H1 (cell line): Measurements from ENCODE around the gene EXOSC10. TPM values are rescaled to one million over a fixed set of nuclear protein-coding genes. Genes with fewer than 3 reads are reported as not detected.
A peak's percentile ranks its signal among the peaks of the same experiment; 100 is the strongest.

Experiments used
- CTCF ChIA-PET: fragments of 300-600 bp; sonication (Branson Sonifier 250); formaldehyde crosslinking; loops from one replicate; lab custom pipeline; 2021; ENCODE audit not compliant: partially characterized antibody; lab: Charles Lee
- POLR2A ChIA-PET: fragments of 300-600 bp; sonication (Branson Sonifier 250); formaldehyde crosslinking; loops from one replicate; lab custom pipeline; 2021; ENCODE audit warnings: inconsistent platforms; ENCODE audit not compliant: partially characterized antibody; lab: Charles Lee
- DNase-seq, 2 experiments: peaks; one replicate each; pipeline versions ENCODE4 v3.0.0 to v3.0.0-alpha.2; 2010 to 2022; ENCODE audit warnings: low spot score in 2 of 2, low read depth in 1 of 2, mixed read lengths in 1 of 2
- FAIRE-seq: peaks from 2 replicates; lab custom pipeline; 2011; peaks lifted over from hg19 to GRCh38; lab: Jason Lieb, UNC
- H2AFZ ChIP-seq: 2 replicates; pipeline ENCODE4 v1.8.1; 2012; ENCODE audit warnings: low read length, inconsistent platforms
- H2AK5ac ChIP-seq: 2 replicates; pipeline ENCODE4 v1.6.1; 2013; ENCODE audit warnings: low read depth, low read length
- H2BK120ac ChIP-seq: replicated peaks from 2 replicates; pipeline ENCODE3; 2013; ENCODE audit warnings: low read depth, low read length, inconsistent platforms
- H2BK12ac ChIP-seq: 2 replicates; pipeline ENCODE4 v1.6.1; 2013; ENCODE audit warnings: low read depth, low read length
- H2BK15ac ChIP-seq: 2 replicates; pipeline ENCODE4 v1.6.1; 2013; ENCODE audit warnings: low read length
- H2BK20ac ChIP-seq: 2 replicates; pipeline ENCODE4 v1.6.1; 2013; ENCODE audit warnings: low read length
- H2BK5ac ChIP-seq: 2 replicates; pipeline ENCODE4 v1.6.1; 2013; ENCODE audit warnings: low read depth, low read length
- H3K14ac ChIP-seq: 2 replicates; pipeline ENCODE4 v1.6.1; 2013; ENCODE audit warnings: inconsistent platforms; ENCODE audit not compliant: insufficient read length
- H3K18ac ChIP-seq: 2 replicates; pipeline ENCODE4 v1.6.1; 2013; ENCODE audit warnings: low read length; ENCODE audit errors: extremely low read depth
- H3K23ac ChIP-seq: 2 replicates; pipeline ENCODE4 v1.6.1; 2013; ENCODE audit warnings: inconsistent platforms; ENCODE audit not compliant: insufficient read length
- H3K23me2 ChIP-seq: 2 replicates; pipeline ENCODE4 v1.6.1; 2013; ENCODE audit warnings: low read depth, low read length
- H3K27ac ChIP-seq: 2 replicates; pipeline ENCODE4 v1.6.1; 2011; ENCODE audit warnings: low read depth, low read length, inconsistent platforms
- H3K27me3 ChIP-seq, 4 experiments: replicated peaks in 1 of 4; 1 replicate in 1 of 4; 2 replicates in 3 of 4; pipeline versions ENCODE4 v1.6.1 to v1.8.1; 2011 to 2013; ENCODE audit warnings: low read length in 3 of 4, mild to moderate bottlenecking in 3 of 4, inconsistent platforms in 2 of 4, mixed read lengths in 2 of 4, moderate library complexity in 1 of 4; ENCODE audit not compliant: control insufficient read depth in 3 of 4, insufficient read depth in 3 of 4; ENCODE audit errors: extremely low read depth in 1 of 4
- H3K36me3 ChIP-seq, 4 experiments: 2 replicates each; pipeline versions ENCODE4 v1.6.1 to v1.8.1; 2011 to 2013; ENCODE audit warnings: mild to moderate bottlenecking in 4 of 4, low read length in 3 of 4, moderate library complexity in 2 of 4, control low read depth in 1 of 4, inconsistent platforms in 1 of 4; ENCODE audit not compliant: insufficient read depth in 4 of 4, control insufficient read depth in 2 of 4
- H3K4ac ChIP-seq: replicated peaks from 2 replicates; pipeline ENCODE3; 2013; ENCODE audit warnings: low read length, low read depth, mixed read lengths, inconsistent platforms; ENCODE audit not compliant: insufficient read length
- H3K4me1 ChIP-seq, 4 experiments: replicated peaks in 1 of 4; 1 replicate in 1 of 4; 2 replicates in 3 of 4; pipeline versions ENCODE4 v1.6.1 to v1.8.1; 2011 to 2013; ENCODE audit warnings: low read length in 3 of 4, inconsistent platforms in 2 of 4, mixed read lengths in 1 of 4; ENCODE audit not compliant: insufficient read depth in 4 of 4, control insufficient read depth in 3 of 4
- H3K4me2 ChIP-seq, 2 experiments: 2 replicates each; pipeline versions ENCODE4 v1.6.1 to v1.8.1; 2011 to 2013; ENCODE audit warnings: low read depth in 2 of 2, low read length in 2 of 2, control low read depth in 1 of 2, inconsistent platforms in 1 of 2, mild to moderate bottlenecking in 1 of 2; ENCODE audit not compliant: insufficient read depth in 1 of 2
- H3K4me3 ChIP-seq, 4 experiments: fragments of 200-600, 300-600 bp in 1 of 4; sonication (generic), shearing (Covaris generic), sonication (Bioruptor Twin) in 1 of 4; 2 replicates each; pipeline versions ENCODE4 v1.5.1 to v1.8.1; 2011 to 2016; ENCODE audit warnings: low read length in 4 of 4, low read depth in 3 of 4, control low read depth in 2 of 4, inconsistent platforms in 2 of 4, mild to moderate bottlenecking in 2 of 4, mixed read lengths in 1 of 4, moderate library complexity in 1 of 4; ENCODE audit not compliant: insufficient read depth in 2 of 4; ENCODE audit errors: extremely low read depth in 1 of 4
- H3K56ac ChIP-seq: replicated peaks from 2 replicates; pipeline ENCODE3; 2013; ENCODE audit warnings: low read depth, mild to moderate bottlenecking, mixed read lengths, low read length, inconsistent platforms; ENCODE audit not compliant: insufficient read length
- H3K79me1 ChIP-seq: 2 replicates; pipeline ENCODE4 v1.6.1; 2013; ENCODE audit warnings: low read depth, low read length, control low read depth
- H3K79me2 ChIP-seq, 2 experiments: 2 replicates each; pipeline versions ENCODE4 v1.6.1 to v1.8.1; 2012 to 2013; ENCODE audit warnings: low read length in 2 of 2, mild to moderate bottlenecking in 2 of 2, inconsistent platforms in 1 of 2; ENCODE audit not compliant: insufficient read depth in 2 of 2, control insufficient read depth in 1 of 2
- H3K9ac ChIP-seq, 4 experiments: replicated peaks in 1 of 4; 1 replicate in 1 of 4; 2 replicates in 3 of 4; pipeline versions ENCODE4 v1.6.1 to v1.8.1; 2011 to 2013; ENCODE audit warnings: low read depth in 3 of 4, low read length in 3 of 4, control low read depth in 2 of 4, mild to moderate bottlenecking in 2 of 4, moderate library complexity in 2 of 4, inconsistent platforms in 1 of 4; ENCODE audit errors: extremely low read depth in 1 of 4
- H3K9me3 ChIP-seq, 2 experiments: 2 replicates each; pipeline versions ENCODE4 v1.6.1 to v1.8.1; 2012 to 2013; ENCODE audit warnings: mild to moderate bottlenecking in 2 of 2, moderate library complexity in 2 of 2, control low read depth in 1 of 2, inconsistent platforms in 1 of 2, low read depth in 1 of 2, low read length in 1 of 2, mixed read lengths in 1 of 2; ENCODE audit not compliant: insufficient read depth in 2 of 2
- H4K20me1 ChIP-seq, 2 experiments: replicated peaks in 1 of 2; 2 replicates each; pipeline versions ENCODE3 to v1.8.1; 2011 to 2013; ENCODE audit warnings: inconsistent platforms in 2 of 2, low read length in 2 of 2, mild to moderate bottlenecking in 1 of 2; ENCODE audit not compliant: insufficient read depth in 2 of 2, control insufficient read depth in 1 of 2
- H4K5ac ChIP-seq: 2 replicates; pipeline ENCODE4 v1.6.1; 2013; ENCODE audit warnings: low read length, low read depth, mixed read lengths, inconsistent platforms; ENCODE audit not compliant: insufficient read length
- H4K8ac ChIP-seq: 2 replicates; pipeline ENCODE4 v1.8.0; 2013; ENCODE audit warnings: mild to moderate bottlenecking, moderate library complexity, low read length, inconsistent platforms; ENCODE audit not compliant: insufficient read depth; ENCODE audit errors: extremely low read depth
- H4K91ac ChIP-seq: replicated peaks from 2 replicates; pipeline ENCODE3; 2013; ENCODE audit warnings: low read length, mixed read lengths, inconsistent platforms; ENCODE audit not compliant: insufficient read length
- CTCF ChIP-seq, 3 experiments: IDR thresholded peaks; 1 replicate in 2 of 3; 2 replicates in 1 of 3; pipeline versions ENCODE4 v1.5.1 to v1.6.1; 2011; ENCODE audit warnings: low read length in 3 of 3, mild to moderate bottlenecking in 3 of 3, inconsistent platforms in 2 of 3, low read depth in 1 of 3, moderate library complexity in 1 of 3; ENCODE audit not compliant: insufficient read depth in 1 of 3; ENCODE audit errors: control extremely low read depth in 1 of 3
- HDAC2 ChIP-seq, 2 experiments: fragments of 300-600 bp in 1 of 2; sonication (generic) in 1 of 2; IDR thresholded peaks; 2 replicates each; pipeline ENCODE4 v1.6.1; 2011 to 2012; ENCODE audit warnings: low read depth in 2 of 2, low read length in 2 of 2, mild to moderate bottlenecking in 2 of 2, moderate library complexity in 2 of 2, borderline replicate concordance in 1 of 2, inconsistent platforms in 1 of 2
- NRF1 ChIP-seq: IDR thresholded peaks from 2 replicates; pipeline ENCODE4 v1.6.1; 2011; ENCODE audit warnings: mild to moderate bottlenecking, low read depth, low read length, improper control_type of control experiment
- RXRA ChIP-seq: IDR thresholded peaks from 2 replicates; pipeline ENCODE4 v1.6.1; 2011; ENCODE audit warnings: low read depth, mild to moderate bottlenecking, low read length, moderate library complexity; ENCODE audit not compliant: insufficient read depth
- SIX5 ChIP-seq: IDR thresholded peaks from 2 replicates; pipeline ENCODE4 v1.6.1; 2011; ENCODE audit warnings: mild to moderate bottlenecking, low read depth, low read length
- WGBS, 2 experiments: shearing (Covaris generic) in 1 of 2; methylation state at CpG; one replicate each; pipeline versions ENCODE4 v1.1.6 to v1.1.7; 2013 to 2015; ENCODE audit warnings: low lambda C conversion rate in 2 of 2, mixed read lengths in 2 of 2, inconsistent platforms in 1 of 2, low coverage in 1 of 2, missing lambda C conversion rate in 1 of 2; ENCODE audit not compliant: insufficient replicate concordance in 2 of 2, insufficient coverage in 1 of 2, insufficient read length in 1 of 2; ENCODE audit errors: extremely low coverage in 1 of 2, missing lambda C conversion rate in 1 of 2; 5-methylcytosine and 5-hydroxymethylcytosine counted together
- polyA plus RNA-seq, 7 experiments: library from polyadenylated mRNA; depleted of rRNA in 3 of 7; stranded (reverse) in 5 of 7; unstranded in 2 of 7; fragments of >200 nt in 5 of 7; fragments of 200-250 nt in 2 of 7; gene quantifications; 1 replicate in 5 of 7; 2 replicates in 1 of 7; 4 replicates in 1 of 7; pipeline versions ENCODE4 v1.2.1 to v1.2.3, GENCODE V29; 2011 to 2013; ENCODE audit warnings: missing spikeins in 2 of 7, mixed read lengths in 2 of 7
- total RNA-seq: library from RNA; stranded (reverse); fragmentation: NEBNext Ultra II Directional; extraction: Animal tissue kit (Norgen Biotek cat#: 25700); gene quantifications from 2 replicates; pipeline ENCODE4 v1.2.1, GENCODE V29; 2021

The EXOSC10 gene
- total and polyA plus RNA-seq, 2 of the 8 experiments (the other 6 are each of a cell fraction or from before 2014, with no cell fraction given): 57.9 to 86.1 TPM

- no peak overlapping the region for H3K27ac ChIP-seq
- no peak overlapping the region for H3K18ac ChIP-seq
- POLR2A ChIA-PET: interaction anchor here (0.7 to 3.3 kb wide), 23 partner anchors 9 to 163 kb away, joined by 3 to 17 read pairs (median 4); partner anchors contain the start of genes ANGPTL7, MTOR and SRM
- H3K79me2 ChIP-seq: peaks cover 5 to 17% of the 10 kb centered on the region in 2 experiments
- no peak for TF ChIP-seq HDAC2 (IDR thresholded peaks at IDR 0.05; ENCODE audit: borderline replicate concordance in 1 of 2, low read depth in 2 of 2, low read length in 2 of 2)
- no peak for TF ChIP-seq NRF1
- no peak for TF ChIP-seq SIX5
- no peak for TF ChIP-seq RXRA
- no peak for TF ChIP-seq CTCF (IDR thresholded peaks at IDR 0.05; ENCODE audit: control extremely low read depth in 1 of 3, insufficient read depth in 1 of 3, low read depth in 1 of 3, low read length in 3 of 3)
- H3K4me2 ChIP-seq: peak overlapping the region; percentile 73 to 78
- WGBS, 2 experiments: 23% methylated on average over 5 of the region's 5 CpGs; no CpG with 5 or more reads in 1 of the 2 experiments
- H3K23me2 ChIP-seq: no peaks in the 10 kb centered on the region; the same call in 1 of the 2 replicates
- H2BK15ac ChIP-seq: no peak overlapping the region
- H3K27me3 ChIP-seq: no peaks in the 10 kb centered on the region
- CTCF ChIA-PET: interaction anchor here (1.6 to 2.0 kb wide), 3 partner anchors 11 to 61 kb away, joined by 5 to 8 read pairs (median 7); no protein-coding TSS in a partner anchor
- FAIRE-seq (no peak), DNase-seq (no peak)
- H3K4me3 ChIP-seq: peak overlapping the region; percentile 85 to 99 (median 97)
- no peak overlapping the region for H4K5ac ChIP-seq
- H3K14ac ChIP-seq: no peak overlapping the region
- H3K36me3 ChIP-seq: peaks cover 0 to 36% (median 15%) of the 10 kb centered on the region in 4 experiments; a peak in 5 of 8 replicates
- H2BK5ac ChIP-seq: no peak overlapping the region; the same call in 1 of the 2 replicates
- H3K79me1 ChIP-seq: no peaks in the 10 kb centered on the region; the same call in 1 of the 2 replicates
- no peak overlapping the region for H2AFZ ChIP-seq
- no peak overlapping the region for H3K23ac ChIP-seq
- H4K8ac ChIP-seq: peak overlapping the region; percentile 100; the same call in 1 of the 2 replicates
- no peak overlapping the region for H3K4ac ChIP-seq
- no peaks in the 10 kb centered on the region for H4K20me1 ChIP-seq
- no peaks in the 10 kb centered on the region for H3K9me3 ChIP-seq
- no peak overlapping the region for H2BK120ac ChIP-seq
- H3K56ac ChIP-seq: no peak overlapping the region
- H2BK20ac ChIP-seq: no peak overlapping the region
- H2BK12ac ChIP-seq: no peak overlapping the region
- peak overlapping the region; percentile 0 to 99 (median 93) for H3K9ac ChIP-seq
- peaks cover 0 to 6% (median 1%) of the 10 kb centered on the region in 4 experiments; a peak in 3 of 7 replicates for H3K4me1 ChIP-seq
- no peak overlapping the region for H4K91ac ChIP-seq
- H2AK5ac ChIP-seq: no peak overlapping the region
These were observed 749 bp downstream of the EXOSC10 start for GRCh38 chr1:11098931-11099309.
